Omental fat pad (tissue), 4 donors: ENCODE measurements around the gene ZMPSTE24. TPM values are rescaled to one million over a fixed set of nuclear protein-coding genes. Genes with fewer than 3 reads are reported as not detected.

Experiments used
- ATAC-seq: fragments of 150-250 bp; one replicate; pipeline ENCODE4 v1.9.1; 2016; ENCODE audit warnings: mild to moderate bottlenecking, moderate library complexity; ENCODE audit not compliant: low FRiP score
- DNase-seq: peaks from one replicate; pipeline ENCODE4 v3.0.0-alpha.2; 2019; ENCODE audit warnings: low spot score
- total RNA-seq, 4 donors: library from RNA; depleted of rRNA; stranded (reverse); fragments of >200 nt; gene quantifications; one replicate each; pipeline ENCODE4 v1.1.0, GENCODE V29; 2016
- TF ChIP-seq, protein P1 (sequence below), 3 donors: fragments of 450-650 bp; IDR thresholded peaks; one replicate each; pipeline ENCODE4 v1.5.1; 2016 to 2017; ENCODE audit warnings: antibody characterized with exemption in 3 of 3, mild to moderate bottlenecking in 3 of 3, moderate library complexity in 2 of 3

The ZMPSTE24 gene
- total RNA-seq, 4 donors from 2014 or later = 34.8 to 38.3 (median 36.2) TPM

DNA sequence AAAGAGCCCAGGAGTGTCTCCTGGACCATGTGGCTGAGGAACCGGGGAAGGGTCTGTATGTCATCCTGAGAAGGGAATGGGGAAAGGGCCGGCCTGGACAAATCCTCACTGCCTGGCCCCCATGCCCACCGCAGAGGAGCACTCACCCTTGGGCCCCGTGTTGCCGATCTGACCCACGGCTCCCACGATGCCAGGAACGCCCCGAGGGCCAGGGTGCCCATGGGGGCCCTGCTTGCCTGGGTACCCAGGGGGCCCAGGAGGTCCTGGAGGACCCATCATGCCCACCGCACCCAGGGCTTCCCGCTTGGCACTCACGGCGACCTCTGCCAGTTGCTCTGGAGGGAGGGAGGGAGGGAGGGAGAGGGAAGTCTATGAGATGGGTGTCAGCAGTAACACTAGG is 44.4 kb downstream of the ZMPSTE24 start:
- DNase-seq (no peak), ATAC-seq (no peak)
- TF ChIP-seq, protein P1, sequence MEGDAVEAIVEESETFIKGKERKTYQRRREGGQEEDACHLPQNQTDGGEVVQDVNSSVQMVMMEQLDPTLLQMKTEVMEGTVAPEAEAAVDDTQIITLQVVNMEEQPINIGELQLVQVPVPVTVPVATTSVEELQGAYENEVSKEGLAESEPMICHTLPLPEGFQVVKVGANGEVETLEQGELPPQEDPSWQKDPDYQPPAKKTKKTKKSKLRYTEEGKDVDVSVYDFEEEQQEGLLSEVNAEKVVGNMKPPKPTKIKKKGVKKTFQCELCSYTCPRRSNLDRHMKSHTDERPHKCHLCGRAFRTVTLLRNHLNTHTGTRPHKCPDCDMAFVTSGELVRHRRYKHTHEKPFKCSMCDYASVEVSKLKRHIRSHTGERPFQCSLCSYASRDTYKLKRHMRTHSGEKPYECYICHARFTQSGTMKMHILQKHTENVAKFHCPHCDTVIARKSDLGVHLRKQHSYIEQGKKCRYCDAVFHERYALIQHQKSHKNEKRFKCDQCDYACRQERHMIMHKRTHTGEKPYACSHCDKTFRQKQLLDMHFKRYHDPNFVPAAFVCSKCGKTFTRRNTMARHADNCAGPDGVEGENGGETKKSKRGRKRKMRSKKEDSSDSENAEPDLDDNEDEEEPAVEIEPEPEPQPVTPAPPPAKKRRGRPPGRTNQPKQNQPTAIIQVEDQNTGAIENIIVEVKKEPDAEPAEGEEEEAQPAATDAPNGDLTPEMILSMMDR (IDR thresholded peaks at IDR 0.05) = no peak

DNA sequence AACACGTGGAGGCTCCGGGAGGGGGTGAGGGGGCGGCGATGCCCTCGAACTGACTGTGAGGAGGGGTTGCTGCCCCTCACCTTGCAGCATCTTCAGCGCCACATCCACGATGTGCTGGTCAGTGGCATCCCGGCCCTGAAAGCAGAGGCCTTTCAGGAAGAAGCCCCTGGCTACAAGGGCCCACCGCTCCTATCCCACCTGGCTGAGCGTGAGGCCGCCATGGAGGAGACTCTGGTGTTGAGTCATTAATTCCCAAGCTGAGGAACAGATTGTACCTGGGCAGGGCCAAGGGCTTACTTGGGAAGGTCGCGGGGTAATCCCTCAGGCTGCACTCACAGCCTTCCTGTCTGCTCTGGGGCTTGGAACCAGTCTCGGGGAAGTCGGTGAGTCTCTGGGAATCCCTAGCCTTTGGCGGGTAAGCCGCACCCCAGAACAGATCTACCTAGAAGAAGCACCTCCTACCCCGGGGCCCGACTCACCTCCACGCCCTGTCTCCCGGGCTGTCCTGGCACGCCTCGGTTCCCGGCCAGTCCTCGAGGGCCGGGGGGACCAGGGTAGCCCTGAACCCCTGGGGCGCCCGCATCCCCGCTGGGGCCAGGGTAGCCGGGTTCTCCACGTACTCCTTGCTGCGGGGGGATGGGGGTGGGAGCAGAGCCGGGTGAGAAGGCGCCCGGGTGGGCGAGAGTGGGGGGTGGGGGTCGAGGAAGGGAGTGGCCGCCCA is 45.2 kb downstream of the ZMPSTE24 start:
- DNase-seq (no peak), ATAC-seq (no peak)
- TF ChIP-seq, protein P1 (IDR thresholded peaks at IDR 0.05) = no peak

DNA sequence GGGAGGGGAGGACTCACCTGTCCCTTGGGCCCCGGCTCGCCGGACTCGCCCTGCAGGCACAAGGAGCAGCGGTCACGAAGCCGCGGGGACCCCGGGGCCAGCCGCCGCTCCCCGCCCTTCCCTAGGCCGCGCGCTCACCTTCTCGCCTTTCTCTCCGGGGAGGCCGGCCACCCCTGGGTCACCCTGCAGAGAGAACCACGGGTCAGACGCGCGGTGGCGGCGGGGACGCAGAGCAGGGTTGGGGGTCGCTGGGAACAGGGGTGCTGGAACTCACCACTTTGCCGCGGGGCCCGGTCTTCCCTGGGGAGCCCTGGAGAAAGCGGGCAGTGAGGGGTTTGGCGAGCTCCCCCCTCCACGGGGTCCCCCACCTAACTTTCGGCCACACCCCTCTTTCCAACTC is 45.8 kb downstream of the ZMPSTE24 start:
- TF ChIP-seq, protein P1 (IDR thresholded peaks at IDR 0.05) = no peak
- ATAC-seq (no peak), DNase-seq (no peak)

DNA sequence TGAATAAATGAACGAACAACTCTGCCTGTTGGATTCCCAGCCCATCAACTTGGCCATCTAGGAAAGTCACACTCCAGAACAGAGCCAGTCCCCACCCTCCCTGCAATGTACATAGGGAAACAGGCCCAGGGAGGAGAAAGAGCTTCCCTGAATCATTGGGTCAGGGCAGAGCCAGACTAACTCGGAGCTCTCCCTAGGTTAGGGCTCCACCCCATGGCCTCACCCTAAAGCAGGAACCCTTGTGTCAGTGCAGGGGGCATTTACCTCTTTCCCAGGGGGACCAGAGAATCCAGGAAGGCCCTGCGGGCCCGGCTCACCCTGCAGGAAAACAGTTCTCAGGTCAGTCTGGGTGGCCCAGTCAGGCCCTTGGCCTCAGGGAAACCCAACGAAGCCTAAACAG is 47.4 kb downstream of the ZMPSTE24 start:
- DNase-seq (no peak), ATAC-seq (no peak)
- TF ChIP-seq, protein P1 (IDR thresholded peaks at IDR 0.05) = no peak

DNA sequence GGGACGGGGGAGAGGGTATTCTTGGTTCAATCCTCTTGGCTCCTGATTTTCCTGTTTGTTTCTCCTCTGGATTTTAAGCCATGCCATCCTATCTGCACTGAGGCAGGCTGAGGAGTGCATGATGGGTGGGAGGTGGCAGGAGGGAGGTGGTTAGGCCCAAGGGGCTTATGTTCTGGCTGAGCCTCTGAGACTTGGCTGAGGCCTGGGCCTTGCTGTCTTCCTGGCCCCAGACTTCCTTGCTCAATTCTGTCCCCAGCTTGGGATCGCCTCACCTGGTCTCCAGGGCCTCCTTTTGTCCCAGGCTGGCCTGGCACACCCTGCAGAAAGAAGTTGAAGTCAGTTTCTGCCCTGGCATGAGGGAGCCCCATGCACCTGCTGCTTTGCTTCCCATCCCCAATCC is 47.8 kb downstream of the ZMPSTE24 start:
- TF ChIP-seq, protein P1 (IDR thresholded peaks at IDR 0.05) = no peak
- ATAC-seq (no peak), DNase-seq (no peak)

DNA sequence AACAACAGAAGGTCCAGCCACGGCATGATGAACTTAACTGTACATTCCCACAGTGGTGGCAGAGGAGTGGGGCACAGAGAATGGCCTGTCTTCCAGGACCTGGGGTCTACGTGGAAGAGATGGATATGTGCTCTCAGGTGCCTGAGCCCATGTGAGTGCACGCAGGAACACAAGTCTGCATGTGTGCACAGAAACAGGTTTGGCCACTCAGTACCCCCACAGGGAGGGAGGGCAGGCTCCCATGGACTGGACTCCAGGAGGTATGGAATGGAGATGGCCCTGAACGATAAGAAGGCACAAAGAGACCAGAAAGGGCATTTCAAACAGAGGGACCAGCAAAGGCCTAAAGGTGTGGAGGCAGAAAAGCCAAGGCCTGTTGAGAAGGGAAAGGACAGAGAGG is 48.3 kb downstream of the ZMPSTE24 start:
- no peak for ATAC-seq
- TF ChIP-seq, protein P1 (IDR thresholded peaks at IDR 0.05) = no peak
- DNase-seq = no peak

DNA sequence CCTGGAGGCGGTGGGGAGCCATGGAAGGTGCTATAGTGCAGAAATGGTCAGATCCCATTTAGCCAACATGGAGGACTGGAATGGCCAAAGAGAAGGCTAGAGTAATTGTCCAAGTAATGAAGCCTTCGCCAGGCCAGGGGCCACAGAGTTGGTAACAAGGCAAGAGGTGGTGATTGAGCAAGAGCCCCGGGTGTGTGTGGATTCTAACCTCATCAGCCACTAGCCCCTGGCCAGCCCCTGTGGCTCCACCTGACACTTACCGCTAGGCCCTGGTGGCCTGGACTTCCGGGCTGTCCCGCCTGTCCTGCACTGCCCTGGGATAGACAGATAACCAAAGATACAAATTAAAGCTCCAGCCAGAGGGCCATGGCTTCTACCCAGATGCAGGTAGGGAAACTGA is 49.1 kb downstream of the ZMPSTE24 start:
- DNase-seq (no peak), ATAC-seq (no peak)
- TF ChIP-seq, protein P1 (IDR thresholded peaks at IDR 0.05) = no peak
